Endothelial cell of umbilical vein (primary cell): ENCODE measurements around the gene GPR101. TPM values are rescaled to one million over a fixed set of nuclear protein-coding genes. Genes with fewer than 3 reads are reported as not detected.

Source experiments
- BruUV-seq: library from RNA; stranded (reverse); fragments of 400-500 nt; replicated peaks from 2 replicates; lab custom pipeline; 2021; lab: Mats Ljungman, UMichigan
- CTCF ChIA-PET: fragments of 300-600, 350-600 bp; sonication (Branson Sonifier 250); formaldehyde crosslinking; loops from one replicate; lab custom pipeline; 2021; ENCODE audit warnings: antibody characterized with exemption, inconsistent platforms; lab: Charles Lee
- POLR2A ChIA-PET: fragments of 300-600, 350-600 bp; sonication (Branson Sonifier 250); formaldehyde crosslinking; loops from one replicate; lab custom pipeline; 2021; ENCODE audit warnings: antibody characterized with exemption, inconsistent platforms; lab: Charles Lee
- DNase-seq: peaks from one replicate; pipeline ENCODE4 v3.0.0-alpha.2; 2011; ENCODE audit warnings: low read depth, low spot score
- FAIRE-seq: peaks from 2 replicates; lab custom pipeline; 2011; peaks lifted over from hg19 to GRCh38; lab: Jason Lieb, UNC
- H2AFZ ChIP-seq: 2 replicates; pipeline ENCODE4 v1.6.0; 2012; ENCODE audit warnings: low read depth, low read length, control low read depth, inconsistent platforms
- H3K27ac ChIP-seq: 2 replicates; pipeline ENCODE4 v1.5.1; 2011; ENCODE audit warnings: low read depth, mild to moderate bottlenecking, control low read depth, low read length, moderate library complexity; ENCODE audit not compliant: insufficient read depth
- H3K27me3 ChIP-seq, 2 experiments: 2 replicates each; pipeline versions ENCODE4 v1.6.0 to v1.6.1; 2011; ENCODE audit warnings: low read length in 2 of 2, mixed read lengths in 1 of 2; ENCODE audit not compliant: control insufficient read depth in 2 of 2, insufficient read depth in 2 of 2
- H3K36me3 ChIP-seq, 2 experiments: 2 replicates in 1 of 2; 3 replicates in 1 of 2; pipeline ENCODE4 v1.5.1; 2011; ENCODE audit warnings: low read length in 2 of 2, mild to moderate bottlenecking in 1 of 2, moderate library complexity in 1 of 2; ENCODE audit not compliant: control insufficient read depth in 2 of 2, insufficient read depth in 2 of 2; ENCODE audit errors: extremely low read depth in 1 of 2
- H3K4me1 ChIP-seq: 3 replicates; pipeline ENCODE4 v1.5.1; 2011; ENCODE audit warnings: mild to moderate bottlenecking, low read length; ENCODE audit not compliant: control insufficient read depth, insufficient read depth; ENCODE audit errors: extremely low read depth
- H3K4me2 ChIP-seq: 2 replicates; pipeline ENCODE4 v1.6.1; 2011; ENCODE audit warnings: low read length, control low read depth, mixed read lengths; ENCODE audit not compliant: insufficient read depth
- H3K4me3 ChIP-seq, 3 experiments: fragments of 200-600 bp in 1 of 3; sonication (generic), shearing (Covaris generic) in 1 of 3; replicated peaks in 1 of 3; 2 replicates each; pipeline ENCODE4 v1.5.1; 2011 to 2016; ENCODE audit warnings: control low read depth in 3 of 3, low read length in 3 of 3, mild to moderate bottlenecking in 2 of 3, inconsistent platforms in 1 of 3, low read depth in 1 of 3, moderate library complexity in 1 of 3; ENCODE audit not compliant: insufficient read depth in 1 of 3
- H3K79me2 ChIP-seq: 2 replicates; pipeline ENCODE4 v1.6.0; 2012; ENCODE audit warnings: low read length, inconsistent platforms; ENCODE audit not compliant: control insufficient read depth, insufficient read depth
- H3K9ac ChIP-seq: replicated peaks from 2 replicates; pipeline ENCODE3; 2011; ENCODE audit warnings: low read length, control low read depth; ENCODE audit not compliant: insufficient read depth; ENCODE audit errors: extremely low read depth
- H3K9me1 ChIP-seq: replicated peaks from 3 replicates; pipeline ENCODE4 v1.6.0; 2011; ENCODE audit warnings: mild to moderate bottlenecking, low read length; ENCODE audit not compliant: control insufficient read depth, insufficient read depth; ENCODE audit errors: extremely low read depth
- H3K9me3 ChIP-seq: replicated peaks from 2 replicates; pipeline ENCODE4 v1.5.1; 2012; ENCODE audit warnings: low read length, inconsistent platforms; ENCODE audit not compliant: control insufficient read depth, insufficient read depth
- H4K20me1 ChIP-seq: replicated peaks from 2 replicates; pipeline ENCODE3; 2011; ENCODE audit warnings: mild to moderate bottlenecking, low read length; ENCODE audit not compliant: control insufficient read depth, insufficient read depth; ENCODE audit errors: extremely low read depth
- CTCF ChIP-seq, 2 donors: IDR thresholded peaks; 1 replicate in 1 of 2; 2 replicates in 1 of 2; pipeline ENCODE4 v1.5.1; 2011; ENCODE audit warnings: low read length in 2 of 2, mild to moderate bottlenecking in 2 of 2, moderate library complexity in 2 of 2, control low read depth in 1 of 2, inconsistent platforms in 1 of 2, low read depth in 1 of 2; ENCODE audit not compliant: insufficient read depth in 1 of 2; ENCODE audit errors: extremely low read depth in 1 of 2
- EZH2 ChIP-seq: IDR thresholded peaks from 2 replicates; pipeline ENCODE4 v1.6.1; 2012; ENCODE audit warnings: borderline replicate concordance, low read depth, mild to moderate bottlenecking, moderate library complexity, low read length, inconsistent platforms; ENCODE audit not compliant: severe bottlenecking
- FOS ChIP-seq: IDR thresholded peaks from 2 replicates; pipeline ENCODE4 v1.6.1; 2011; ENCODE audit warnings: mild to moderate bottlenecking, low read length, moderate library complexity, borderline replicate concordance; ENCODE audit not compliant: insufficient read depth
- GATA2 ChIP-seq: IDR thresholded peaks from 2 replicates; pipeline ENCODE4 v1.7.0; 2011; ENCODE audit warnings: low read depth, mild to moderate bottlenecking, moderate library complexity, mixed read lengths, low read length; ENCODE audit not compliant: insufficient read length, insufficient read depth
- JUN ChIP-seq: IDR thresholded peaks from 2 replicates; pipeline ENCODE4 v1.6.1; 2011; ENCODE audit warnings: borderline replicate concordance, low read depth; ENCODE audit not compliant: insufficient read length, insufficient read depth
- MAX ChIP-seq: IDR thresholded peaks from 2 replicates; pipeline ENCODE4 v1.6.1; 2011; ENCODE audit not compliant: insufficient read depth, insufficient read length
- MYC ChIP-seq: IDR thresholded peaks from one replicate; pipeline ENCODE4 v1.6.1; 2011; ENCODE audit warnings: mild to moderate bottlenecking, low read depth, low read length
- POLR2A ChIP-seq: IDR thresholded peaks from 2 replicates; pipeline ENCODE4 v1.6.1; 2012; ENCODE audit warnings: low read depth, mild to moderate bottlenecking, control low read depth, low read length
- POLR2AphosphoS5 ChIP-seq: IDR thresholded peaks from 2 replicates; pipeline ENCODE4 v1.6.1; 2012; ENCODE audit warnings: low read depth, mild to moderate bottlenecking, control low read depth, low read length, moderate library complexity; ENCODE audit not compliant: insufficient read depth
- dilution Hi-C: fragments of 300-500 bp; cut with MboI; formaldehyde crosslinking; loops from one replicate; pipeline ENCODE4 v1.15.0; 2019; ENCODE audit warnings: low sequenced_read_pairs; ENCODE audit not compliant: extremely low pct_ligation_motif_present
- intact Hi-C: fragments of 100-400 bp; cut with micrococcal nuclease; formaldehyde crosslinking; loops from one replicate; pipeline ENCODE4 v1.10.0; 2022
- polyA plus RNA-seq, 4 experiments: library from polyadenylated mRNA; depleted of rRNA in 3 of 4; stranded (reverse) in 3 of 4; unstranded in 1 of 4; fragments of >200 nt; gene quantifications; 2 replicates each; pipeline versions ENCODE4 v1.2.1 to v1.2.3, GENCODE V29; 2011 to 2012; ENCODE audit warnings: missing spikeins in 1 of 4
- total RNA-seq: library from RNA; stranded (reverse); gene quantifications from 2 replicates; pipeline ENCODE4 v1.2.3, GENCODE V29; 2021

The GPR101 gene
- total and polyA plus RNA-seq, 2 donors (not counting 3 experiments of a cell fraction or from before 2014, with no cell fraction given), result not detected

- no peak overlapping the region for H2AFZ ChIP-seq
- TF ChIP-seq POLR2A, result no peak
- TF ChIP-seq POLR2AphosphoS5, result no peak
- no peak for TF ChIP-seq FOS
- no peak for TF ChIP-seq CTCF (IDR thresholded peaks at IDR 0.05; ENCODE audit: extremely low read depth in 1 of 2, insufficient read depth in 1 of 2, low read depth in 1 of 2, low read length in 2 of 2)
- no peak for TF ChIP-seq JUN
- TF ChIP-seq MYC, result no peak
- TF ChIP-seq GATA2, result no peak
- TF ChIP-seq MAX, result no peak
- TF ChIP-seq EZH2, result no peak
- FAIRE-seq (no peak), DNase-seq (no peak)
- H3K36me3 ChIP-seq, result no peaks in the 10 kb centered on the region
- no TSS peak for BruUV-seq
- no peaks in the 10 kb centered on the region for H3K79me2 ChIP-seq
- H3K27ac ChIP-seq, result no peak overlapping the region
- no peaks in the 10 kb centered on the region for H3K9me3 ChIP-seq
- CTCF ChIA-PET, result no interaction called here
- intact Hi-C loops (no loop called here), dilution Hi-C loops (no loop called here)
- POLR2A ChIA-PET, result no interaction called here
- H4K20me1 ChIP-seq, result no peaks in the 10 kb centered on the region
- no peaks in the 10 kb centered on the region for H3K27me3 ChIP-seq
- no peaks in the 10 kb centered on the region for H3K4me1 ChIP-seq
- H3K4me3 ChIP-seq, result no peak overlapping the region
- no peak overlapping the region for H3K4me2 ChIP-seq
- H3K9me1 ChIP-seq, result no peaks in the 10 kb centered on the region
- no peak overlapping the region for H3K9ac ChIP-seq
Measured at GRCh38 chrX:137071596-137071995, 37.8 kb upstream of the GPR101 start.
